Stimulated activated CD4-positive, alpha-beta T cell treated with anti-CD3 and anti-CD28 coated beads, Interleukin-4, amount 100 ng/mL, for 1 hour (primary cell): ENCODE data around the gene SCRN3.
"Not testable (repeated sequence)": the region's sequence is repeated elsewhere in the genome, so short reads cannot be mapped to it uniquely, and the experiment has no call there.

Experiments
- DNase-seq: peaks from one replicate; pipeline ENCODE4 v3.0.0-alpha.2; 2020

SCRN3 gene, protein sequence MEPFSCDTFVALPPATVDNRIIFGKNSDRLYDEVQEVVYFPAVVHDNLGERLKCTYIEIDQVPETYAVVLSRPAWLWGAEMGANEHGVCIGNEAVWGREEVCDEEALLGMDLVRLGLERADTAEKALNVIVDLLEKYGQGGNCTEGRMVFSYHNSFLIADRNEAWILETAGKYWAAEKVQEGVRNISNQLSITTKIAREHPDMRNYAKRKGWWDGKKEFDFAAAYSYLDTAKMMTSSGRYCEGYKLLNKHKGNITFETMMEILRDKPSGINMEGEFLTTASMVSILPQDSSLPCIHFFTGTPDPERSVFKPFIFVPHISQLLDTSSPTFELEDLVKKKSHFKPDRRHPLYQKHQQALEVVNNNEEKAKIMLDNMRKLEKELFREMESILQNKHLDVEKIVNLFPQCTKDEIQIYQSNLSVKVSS

GRCh38 chr2:174395284-174395968 is at the start of gene SCRN3:
Gene SCRN3, plus strand, starts transcription at chr2:174395730. Its CDS starts 2,554 bp downstream, at chr2:174398284.
- peak; percentile 67 for DNase-seq

DNA sequence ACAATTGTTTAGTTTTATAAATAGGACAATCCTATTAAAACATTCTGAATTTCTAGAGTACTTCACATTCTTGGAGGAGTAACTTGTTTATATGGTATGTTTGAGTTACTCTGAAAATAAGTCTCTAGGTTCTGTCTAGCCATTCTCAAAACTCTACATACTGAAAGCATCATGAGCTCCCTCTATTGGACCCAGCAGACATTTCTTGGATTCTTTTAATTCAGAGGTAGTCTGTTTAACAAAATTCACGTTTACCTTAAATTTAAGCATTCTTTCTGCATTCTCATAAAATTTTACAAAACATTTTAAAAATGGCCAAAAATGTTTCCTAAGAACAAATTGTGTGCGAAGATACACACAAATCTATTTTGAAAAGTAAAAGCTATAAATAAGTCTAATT is 45.5 kb upstream of the SCRN3 start:
- DNase-seq, result no peak

GRCh38 chr2:174350593-174351181 is 44.8 kb upstream of the SCRN3 start:
- no peak for DNase-seq

- DNase-seq, result no peak
Measured at GRCh38 chr2:174353004-174353403, 42.5 kb upstream of the SCRN3 start.

DNA sequence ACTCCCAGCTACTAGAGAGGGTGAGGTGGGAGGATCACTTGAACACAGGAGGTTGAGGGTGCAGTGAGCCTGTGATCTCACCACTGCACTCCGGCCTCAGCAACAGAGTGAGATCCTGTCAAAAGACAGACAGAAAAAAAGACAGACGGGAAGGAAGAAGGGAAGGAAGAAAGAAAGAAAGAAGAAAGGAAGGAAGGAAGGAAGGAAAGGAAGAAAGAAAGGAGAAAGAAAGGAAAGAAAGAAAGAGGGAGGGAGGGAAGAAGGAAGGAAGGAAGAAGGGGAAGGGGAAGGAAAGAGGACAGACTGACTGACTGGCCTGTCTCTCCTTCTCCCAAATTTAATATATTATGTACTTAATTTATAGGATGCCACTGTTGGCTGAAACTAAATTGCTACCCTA is 39.2 kb upstream of the SCRN3 start:
- DNase-seq, result no peak

DNA sequence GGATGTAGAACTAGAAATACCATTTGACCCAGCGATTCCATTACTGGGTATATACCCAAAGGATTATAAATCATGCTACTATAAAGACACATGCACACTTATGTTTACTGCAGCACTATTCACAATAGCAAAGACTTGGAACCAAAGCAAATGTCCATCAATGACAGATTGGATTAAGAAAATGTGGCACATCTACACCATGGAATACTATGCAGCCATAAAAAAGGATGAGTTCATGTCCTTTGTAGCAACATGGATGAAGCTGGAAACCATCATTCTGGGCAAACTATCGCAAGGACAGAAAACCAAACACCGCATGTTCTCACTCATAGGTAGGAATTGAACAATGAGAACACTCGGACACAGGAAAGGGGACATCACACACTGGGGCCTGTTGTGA is 35.9 kb upstream of the SCRN3 start:
- not testable (repeated sequence) for DNase-seq

DNA sequence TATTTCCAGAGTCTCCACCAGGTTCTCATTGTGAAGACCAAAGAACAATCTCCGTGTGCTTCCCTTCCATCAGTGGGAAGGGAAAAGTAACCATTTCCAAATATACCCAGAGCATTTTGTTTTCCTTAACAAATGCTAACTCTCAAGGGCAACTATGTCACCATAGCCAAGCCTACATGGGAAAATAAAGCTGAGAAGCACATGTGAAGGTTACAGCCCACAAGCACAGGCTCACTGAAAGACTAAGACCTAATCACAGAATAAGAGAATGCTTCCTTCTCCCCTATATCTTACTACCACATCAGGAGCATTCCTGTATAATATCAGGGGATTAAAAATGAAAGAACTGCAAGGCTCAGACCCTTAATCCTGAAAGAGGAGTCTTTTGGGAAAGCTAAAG is 32.6 kb upstream of the SCRN3 start:
- DNase-seq, result no peak

DNA sequence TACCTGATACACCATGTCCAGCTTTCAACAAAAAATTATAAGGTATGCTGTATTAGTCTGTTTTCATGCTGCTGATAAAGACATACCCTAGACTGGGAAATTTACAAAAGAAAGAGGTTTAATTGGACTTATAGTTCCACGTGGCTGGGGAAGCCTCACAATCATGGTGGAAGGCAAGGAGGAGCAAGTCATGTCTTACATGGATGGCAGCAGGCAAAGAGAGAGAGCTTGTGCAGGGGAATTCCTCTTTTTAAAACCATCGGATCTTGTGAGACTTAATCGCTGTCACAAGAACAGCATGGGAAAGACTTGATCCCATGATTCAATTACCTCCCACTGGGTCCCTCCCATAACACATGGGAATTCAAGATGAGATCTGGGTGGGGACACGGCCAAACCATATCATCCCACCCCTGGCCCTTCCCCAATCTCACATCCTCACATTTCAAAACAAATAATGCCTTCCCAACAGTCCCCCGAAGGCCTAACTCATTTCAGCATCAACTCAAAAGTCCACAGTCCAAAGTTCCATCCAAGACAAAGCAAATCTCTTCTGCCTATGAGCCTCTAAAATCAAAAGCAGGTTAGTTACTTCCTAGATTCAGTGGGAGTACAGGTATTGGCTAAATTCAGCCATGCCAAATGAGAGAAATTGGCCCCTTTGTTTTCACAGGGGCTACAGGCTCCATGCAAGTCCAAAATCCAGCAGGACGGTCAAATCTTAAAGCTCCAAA is 31.9 kb upstream of the SCRN3 start:
- not testable (repeated sequence) for DNase-seq

GRCh38 chr2:174364628-174365027 is 30.9 kb upstream of the SCRN3 start:
- no peak for DNase-seq

- DNase-seq, result no peak
Measured at GRCh38 chr2:174365571-174365970, 30.0 kb upstream of the SCRN3 start.

DNA sequence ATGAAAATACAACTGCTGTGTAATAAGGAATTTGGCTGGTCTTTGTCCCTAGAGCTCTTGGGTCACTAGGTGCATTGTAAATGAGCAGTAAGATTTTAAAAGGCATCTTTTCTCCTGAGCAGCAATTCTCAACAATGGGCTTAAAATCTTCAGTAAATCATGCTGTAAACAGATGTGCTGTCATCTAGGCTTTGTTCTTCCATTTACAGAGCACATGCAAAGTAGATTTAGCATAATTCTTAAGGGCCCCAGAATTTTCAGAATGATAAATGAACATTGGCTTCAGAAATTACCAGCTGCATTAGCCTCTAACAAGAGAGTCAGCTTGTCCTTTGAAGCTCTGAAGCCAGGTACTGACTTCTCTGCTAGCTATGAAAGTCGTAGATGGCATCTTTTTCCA is 26.8 kb upstream of the SCRN3 start:
- no peak for DNase-seq

GRCh38 chr2:174376967-174377366 is 18.6 kb upstream of the SCRN3 start:
- no peak for DNase-seq

DNA sequence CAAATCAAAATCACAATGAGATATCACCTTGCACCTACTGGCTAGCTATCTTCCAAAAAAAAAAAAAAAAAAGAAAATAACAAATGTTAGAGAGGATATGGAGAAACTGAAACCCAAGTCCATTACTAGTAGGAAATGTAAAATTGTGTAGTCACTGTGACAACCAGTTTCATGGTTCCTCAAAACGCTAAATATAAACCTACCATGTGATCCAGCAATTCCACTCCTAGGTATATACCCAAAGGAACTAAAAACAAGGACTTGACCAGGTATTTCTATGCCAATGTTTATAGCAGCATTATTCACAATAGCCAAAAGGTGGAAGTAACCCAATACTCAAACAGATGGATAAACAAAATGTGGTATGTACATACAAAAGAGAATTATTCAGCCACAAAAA is 11.7 kb upstream of the SCRN3 start:
- no peak for DNase-seq

DNA sequence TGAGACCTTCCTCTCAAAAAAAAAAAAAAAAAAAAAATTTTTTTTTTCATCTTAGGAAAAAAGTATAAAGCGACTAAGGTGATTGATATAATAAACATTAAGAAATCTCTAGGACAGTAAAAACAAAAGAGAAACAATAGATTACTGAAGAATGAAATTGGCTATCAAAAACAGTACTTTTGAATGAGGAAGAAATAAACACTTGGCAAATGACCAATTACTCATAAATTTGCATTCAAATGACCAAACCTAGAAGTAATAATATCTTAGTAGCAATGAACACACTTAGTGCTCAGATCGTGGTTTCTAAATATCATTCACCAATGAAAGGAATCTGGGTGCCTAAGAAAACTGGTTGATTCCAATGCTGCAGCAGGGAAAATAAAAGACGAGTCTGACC is 10.3 kb upstream of the SCRN3 start:
- no peak for DNase-seq

DNA sequence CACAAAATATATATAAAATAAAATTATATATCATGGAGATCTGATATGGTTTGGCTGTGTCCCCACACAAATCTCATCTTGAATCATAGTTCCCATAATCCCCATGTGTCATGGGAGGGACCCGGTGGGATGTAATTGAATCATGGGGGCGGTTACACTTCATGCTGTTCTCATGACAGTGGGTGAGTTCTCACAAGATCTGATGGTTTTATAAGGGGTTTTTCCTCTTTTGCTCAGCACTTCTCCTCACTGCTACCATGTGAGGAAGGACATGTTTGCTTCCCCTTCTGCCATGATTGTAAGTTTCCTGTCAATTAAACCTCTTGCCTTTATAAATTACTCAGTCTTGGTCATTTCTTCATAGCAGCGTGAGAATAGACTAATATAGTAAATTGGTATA is 6.8 kb upstream of the SCRN3 start:
- not testable (repeated sequence) for DNase-seq

GRCh38 chr2:174389542-174389941 is 6.0 kb upstream of the SCRN3 start:
- no peak for DNase-seq

DNA sequence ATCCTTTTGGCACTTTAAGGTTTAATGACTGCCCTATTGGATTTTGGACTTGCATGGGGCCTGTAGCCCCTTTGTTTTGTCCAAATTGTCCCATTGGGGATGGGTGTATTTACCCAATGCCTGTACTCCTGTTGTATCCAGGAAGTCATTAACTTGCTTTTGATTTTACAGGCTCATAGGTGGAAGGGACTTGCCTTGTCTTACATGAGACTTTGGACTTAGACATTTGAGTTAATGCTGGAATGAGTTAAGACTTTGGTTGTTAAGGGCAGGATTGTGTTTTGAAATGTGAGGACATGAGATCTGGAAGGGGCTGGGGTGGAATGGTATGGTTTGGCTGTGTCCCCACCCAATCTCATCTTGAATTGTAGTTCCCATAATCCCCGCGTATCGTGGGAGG is 5.2 kb upstream of the SCRN3 start:
- DNase-seq, result not testable (repeated sequence)

- DNase-seq, result no peak
Measured at GRCh38 chr2:174392706-174393105, 2.8 kb upstream of the SCRN3 start.

DNA sequence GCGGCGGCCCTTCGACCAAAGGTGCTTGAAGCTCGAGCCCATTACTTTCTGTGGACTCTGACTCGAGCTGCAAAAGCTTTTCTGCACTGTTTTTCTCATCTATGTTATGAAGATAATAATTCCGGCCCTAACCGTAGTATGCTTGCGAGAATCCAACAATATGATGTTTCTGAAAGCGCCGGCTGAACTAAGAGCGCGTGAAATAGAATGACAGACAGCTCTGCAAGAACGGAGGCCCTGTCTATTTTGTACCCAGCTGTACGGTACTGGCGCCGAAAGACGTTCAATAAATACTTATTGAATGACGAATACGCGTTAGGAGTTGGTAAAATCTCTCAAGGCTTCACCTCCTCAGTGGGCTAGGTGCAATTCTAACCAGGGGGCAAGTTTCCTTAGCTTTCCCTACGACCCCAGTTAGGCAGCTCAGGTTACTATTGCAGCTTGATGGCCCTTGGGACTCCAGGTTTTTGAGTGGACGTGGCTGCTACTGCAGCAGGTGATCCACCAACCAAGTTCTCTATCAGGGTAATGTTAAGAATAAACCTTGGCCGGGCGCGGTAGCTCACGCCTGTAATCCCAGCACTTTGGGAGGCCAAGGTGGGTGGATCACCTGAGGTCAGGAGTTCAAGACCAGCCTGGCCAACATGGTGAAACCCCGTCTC is 570 bp downstream of the SCRN3 start:
- DNase-seq, result no peak

GRCh38 chr2:174397773-174398172 is 2.2 kb downstream of the SCRN3 start:
- DNase-seq, result no peak

GRCh38 chr2:174399171-174399570 is 3.6 kb downstream of the SCRN3 start:
- DNase-seq, result no peak

GRCh38 chr2:174400853-174401252 is 5.3 kb downstream of the SCRN3 start:
- no peak for DNase-seq

- no peak for DNase-seq
Measured at GRCh38 chr2:174403628-174404027, 8.1 kb downstream of the SCRN3 start.
